H9 (cell line): Measurements from ENCODE around the gene PGLYRP3. TPM values are rescaled to one million over a fixed set of nuclear protein-coding genes. Genes with fewer than 3 reads are reported as not detected.

Experiments used
- DNase-seq: peaks from one replicate; pipeline ENCODE4 v3.0.0-alpha.2; 2017
- H2AFZ ChIP-seq: one replicate; pipeline ENCODE4 v1.6.1; 2013; ENCODE audit warnings: mild to moderate bottlenecking, low read length, control low read depth, moderate library complexity
- H2AK5ac ChIP-seq: 2 replicates; pipeline ENCODE4 v1.6.1; 2013; ENCODE audit warnings: low read length, control low read depth, mixed read lengths; ENCODE audit not compliant: insufficient read length
- H2BK120ac ChIP-seq: one replicate; pipeline ENCODE4 v1.6.1; 2013; ENCODE audit warnings: low read depth, mild to moderate bottlenecking, low read length, control low read depth, inconsistent platforms; ENCODE audit not compliant: poor library complexity, severe bottlenecking
- H2BK12ac ChIP-seq: 2 replicates; pipeline ENCODE4 v1.6.1; 2013; ENCODE audit warnings: low read length, control low read depth, mixed read lengths, low read depth; ENCODE audit not compliant: insufficient read length
- H2BK15ac ChIP-seq: 2 replicates; pipeline ENCODE4 v1.6.1; 2013; ENCODE audit warnings: low read depth, low read length, control low read depth
- H2BK20ac ChIP-seq: one replicate; pipeline ENCODE4 v1.6.1; 2013; ENCODE audit warnings: low read depth, mild to moderate bottlenecking, low read length, control low read depth, inconsistent platforms; ENCODE audit not compliant: poor library complexity, severe bottlenecking
- H2BK5ac ChIP-seq: 2 replicates; pipeline ENCODE4 v1.6.1; 2013; ENCODE audit warnings: low read length, control low read depth, mixed read lengths; ENCODE audit not compliant: insufficient read length
- H3K14ac ChIP-seq: 2 replicates; pipeline ENCODE4 v1.6.1; 2013; ENCODE audit warnings: low read length, control low read depth; ENCODE audit not compliant: insufficient read depth
- H3K18ac ChIP-seq: 2 replicates; pipeline ENCODE4 v1.6.1; 2013; ENCODE audit warnings: low read depth, mild to moderate bottlenecking, mixed read lengths, low read length, control low read depth; ENCODE audit not compliant: insufficient read length
- H3K23ac ChIP-seq: 2 replicates; pipeline ENCODE4 v1.6.1; 2013; ENCODE audit warnings: low read length, control low read depth, mixed read lengths, low read depth; ENCODE audit not compliant: insufficient read length
- H3K23me2 ChIP-seq: 2 replicates; pipeline ENCODE4 v1.6.1; 2013; ENCODE audit warnings: low read depth, mild to moderate bottlenecking, mixed read lengths, low read length, control low read depth; ENCODE audit not compliant: insufficient read length, poor library complexity, severe bottlenecking
- H3K27ac ChIP-seq: 2 replicates; pipeline ENCODE4 v1.5.1; 2013; ENCODE audit warnings: low read length, control low read depth, mixed read lengths, low read depth; ENCODE audit not compliant: insufficient read length
- H3K27me3 ChIP-seq: 2 replicates; pipeline ENCODE4 v1.6.1; 2013; ENCODE audit warnings: low read length, control low read depth, inconsistent platforms; ENCODE audit not compliant: insufficient read depth
- H3K4ac ChIP-seq: 2 replicates; pipeline ENCODE4 v1.6.1; 2013; ENCODE audit warnings: low read depth, mild to moderate bottlenecking, control low read depth, inconsistent platforms, low read length, moderate library complexity
- H3K4me1 ChIP-seq: 2 replicates; pipeline ENCODE4 v1.6.1; 2013; ENCODE audit warnings: low read length, control low read depth, inconsistent platforms; ENCODE audit not compliant: insufficient read depth
- H3K4me2 ChIP-seq: 2 replicates; pipeline ENCODE4 v1.6.1; 2013; ENCODE audit warnings: low read length, control low read depth, mixed read lengths; ENCODE audit not compliant: insufficient read length, insufficient read depth
- H3K56ac ChIP-seq: 2 replicates; pipeline ENCODE4 v1.6.1; 2013; ENCODE audit warnings: low read depth, mild to moderate bottlenecking, mixed read lengths, low read length, control low read depth; ENCODE audit not compliant: insufficient read length
- H3K79me1 ChIP-seq: 2 replicates; pipeline ENCODE4 v1.6.1; 2013; ENCODE audit warnings: low read depth, mild to moderate bottlenecking, moderate library complexity, low read length, control low read depth, inconsistent platforms; ENCODE audit not compliant: insufficient read depth, poor library complexity, severe bottlenecking
- H3K79me2 ChIP-seq: 2 replicates; pipeline ENCODE4 v1.6.1; 2013; ENCODE audit warnings: low read length, control low read depth, inconsistent platforms; ENCODE audit not compliant: insufficient read depth
- H3K9ac ChIP-seq: 2 replicates; pipeline ENCODE4 v1.6.1; 2013; ENCODE audit warnings: low read length, control low read depth, mixed read lengths; ENCODE audit not compliant: insufficient read length; ENCODE audit errors: extremely low read depth
- H3K9me3 ChIP-seq: one replicate; pipeline ENCODE4 v1.6.1; 2013; ENCODE audit warnings: low read depth, low read length, inconsistent platforms; ENCODE audit not compliant: control insufficient read depth
- H3T11ph ChIP-seq: one replicate; pipeline ENCODE4 v1.6.1; 2013; ENCODE audit warnings: mild to moderate bottlenecking, low read length, control low read depth, inconsistent platforms
- H4K20me1 ChIP-seq: one replicate; pipeline ENCODE4 v1.6.1; 2013; ENCODE audit not compliant: control insufficient read depth, insufficient read length, insufficient read depth
- H4K5ac ChIP-seq: 2 replicates; pipeline ENCODE4 v1.6.1; 2013; ENCODE audit warnings: low read depth, mild to moderate bottlenecking, mixed read lengths, low read length, control low read depth; ENCODE audit not compliant: insufficient read length
- H4K8ac ChIP-seq: replicated peaks from 2 replicates; pipeline ENCODE4 v1.6.1; 2013; ENCODE audit warnings: low read length, control low read depth, mixed read lengths, low read depth; ENCODE audit not compliant: insufficient read length
- H4K91ac ChIP-seq: 2 replicates; pipeline ENCODE4 v1.6.1; 2013; ENCODE audit warnings: low read depth, mild to moderate bottlenecking, moderate library complexity, mixed read lengths, low read length, control low read depth; ENCODE audit not compliant: insufficient read length
- H3K27ac Mint-ChIP-seq, 3 experiments: 2 replicates in 2 of 3; 3 replicates in 1 of 3; pipeline ENCODE4 v1.8.0; 2020 to 2021; ENCODE audit warnings: mixed read lengths in 3 of 3, mild to moderate bottlenecking in 1 of 3, moderate library complexity in 1 of 3
- H3K27me3 Mint-ChIP-seq: 2 replicates; pipeline ENCODE4 v1.8.0; 2021; ENCODE audit warnings: low read depth, mild to moderate bottlenecking, moderate library complexity, mixed read lengths
- H3K36me3 Mint-ChIP-seq, 3 experiments: 2 replicates in 2 of 3; 3 replicates in 1 of 3; pipeline ENCODE4 v1.8.0; 2020 to 2021; ENCODE audit warnings: low read depth in 3 of 3, mixed read lengths in 3 of 3; ENCODE audit not compliant: insufficient read depth in 1 of 3
- H3K4me1 Mint-ChIP-seq, 2 experiments: 2 replicates each; pipeline ENCODE4 v1.8.0; 2020; ENCODE audit warnings: mixed read lengths in 2 of 2
- H3K4me3 Mint-ChIP-seq, 2 experiments: 2 replicates in 1 of 2; 3 replicates in 1 of 2; pipeline ENCODE4 v1.8.0; 2020 to 2021; ENCODE audit warnings: mild to moderate bottlenecking in 2 of 2, mixed read lengths in 2 of 2, moderate library complexity in 1 of 2
- H3K9me3 Mint-ChIP-seq, 2 experiments: 2 replicates in 1 of 2; 3 replicates in 1 of 2; pipeline ENCODE4 v1.8.0; 2020; ENCODE audit warnings: mild to moderate bottlenecking in 2 of 2, mixed read lengths in 2 of 2, moderate library complexity in 1 of 2
- WGBS: extraction: QIAGEN DNeasy Blood & Tissue Kit; methylation state at CpG from one replicate; pipeline ENCODE4 v1.1.7; 2013; ENCODE audit warnings: missing lambda C conversion rate, low lambda C conversion rate, mixed read lengths; ENCODE audit not compliant: insufficient read length; ENCODE audit errors: extremely low coverage; 5-methylcytosine and 5-hydroxymethylcytosine counted together
- total RNA-seq: library from RNA; stranded (reverse); gene quantifications from 2 replicates; pipeline ENCODE4 v1.2.1, GENCODE V29; 2021
- TF ChIP-seq, protein P1 (sequence below): fragments of 200-600 bp; sonication (generic); conservative IDR thresholded peaks from 3 replicates; pipeline ENCODE4 v1.8.0; 2021; ENCODE audit warnings: antibody characterized with exemption, mild to moderate bottlenecking

PGLYRP3 gene
- total RNA-seq, 1 experiment from 2014 or later = not detected

DNA sequence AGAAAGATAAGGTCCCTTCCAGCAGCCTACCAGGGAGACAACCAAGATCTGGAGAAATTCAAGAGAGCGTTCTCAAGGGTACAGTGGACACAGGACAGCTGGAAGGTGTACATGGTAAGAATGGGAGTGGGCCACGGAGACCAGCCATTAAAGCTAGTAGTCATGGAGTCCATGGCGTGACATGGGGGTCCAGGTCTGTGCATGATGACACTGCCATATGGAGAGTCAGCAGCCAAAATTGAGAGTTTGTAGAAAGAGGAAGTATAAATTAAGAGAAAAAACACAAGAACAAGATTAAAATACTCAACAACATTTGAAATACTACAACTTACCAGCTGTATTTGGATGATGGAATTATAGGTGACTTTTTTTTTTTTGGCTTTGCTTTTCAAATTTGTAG is 61.2 kb downstream of the PGLYRP3 start:
- Histone ChIP-seq H4K91ac (no peak overlapping the region), H2BK5ac (no peak overlapping the region), H3K23me2 (no peaks in the 10 kb centered on the region), H3K14ac (no peak overlapping the region), H3K9me3 (no peaks in the 10 kb centered on the region), H2AK5ac (no peak overlapping the region), H3K27ac (no peak overlapping the region), H4K5ac (no peak overlapping the region), H4K8ac (no peak overlapping the region), H2BK12ac (no peak overlapping the region), H3K27me3 (no peaks in the 10 kb centered on the region), H3K23ac (no peak overlapping the region), H2BK120ac (no peak overlapping the region), H2BK20ac (no peak overlapping the region), H3K79me1 (no peaks in the 10 kb centered on the region), H3K9ac (no peak overlapping the region), H3K4me2 (no peak overlapping the region), H2BK15ac (no peak overlapping the region), H3K4ac (no peak overlapping the region), H2AFZ (no peak overlapping the region), H3K4me1 (no peaks in the 10 kb centered on the region), H3K56ac (no peak overlapping the region), H3T11ph (no peak overlapping the region), H3K18ac (no peak overlapping the region), H3K79me2 (no peaks in the 10 kb centered on the region), H4K20me1 (no peaks in the 10 kb centered on the region)
- no peak overlapping the region; a peak in 1 of 7 replicates for H3K27ac Mint-ChIP-seq
- peaks cover 15% of the 10 kb centered on the region for H3K27me3 Mint-ChIP-seq
- H3K4me3 Mint-ChIP-seq = no peak overlapping the region
- TF ChIP-seq, protein P1, sequence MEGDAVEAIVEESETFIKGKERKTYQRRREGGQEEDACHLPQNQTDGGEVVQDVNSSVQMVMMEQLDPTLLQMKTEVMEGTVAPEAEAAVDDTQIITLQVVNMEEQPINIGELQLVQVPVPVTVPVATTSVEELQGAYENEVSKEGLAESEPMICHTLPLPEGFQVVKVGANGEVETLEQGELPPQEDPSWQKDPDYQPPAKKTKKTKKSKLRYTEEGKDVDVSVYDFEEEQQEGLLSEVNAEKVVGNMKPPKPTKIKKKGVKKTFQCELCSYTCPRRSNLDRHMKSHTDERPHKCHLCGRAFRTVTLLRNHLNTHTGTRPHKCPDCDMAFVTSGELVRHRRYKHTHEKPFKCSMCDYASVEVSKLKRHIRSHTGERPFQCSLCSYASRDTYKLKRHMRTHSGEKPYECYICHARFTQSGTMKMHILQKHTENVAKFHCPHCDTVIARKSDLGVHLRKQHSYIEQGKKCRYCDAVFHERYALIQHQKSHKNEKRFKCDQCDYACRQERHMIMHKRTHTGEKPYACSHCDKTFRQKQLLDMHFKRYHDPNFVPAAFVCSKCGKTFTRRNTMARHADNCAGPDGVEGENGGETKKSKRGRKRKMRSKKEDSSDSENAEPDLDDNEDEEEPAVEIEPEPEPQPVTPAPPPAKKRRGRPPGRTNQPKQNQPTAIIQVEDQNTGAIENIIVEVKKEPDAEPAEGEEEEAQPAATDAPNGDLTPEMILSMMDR = no peak
- no peak for DNase-seq
- H3K36me3 Mint-ChIP-seq = no peaks in the 10 kb centered on the region
- peaks cover 0 to 3% of the 10 kb centered on the region in 2 experiments; a peak in 1 of 5 replicates for H3K9me3 Mint-ChIP-seq
- no peaks in the 10 kb centered on the region for H3K4me1 Mint-ChIP-seq
- no CpG with 5 or more reads among the region's 3 CpGs for WGBS
